GM11168 (cell line): ENCODE measurements around the gene MAP3K1.

ENCODE experiments used
- in situ Hi-C: fragments of 300-500 bp; cut with MboI; formaldehyde crosslinking; loops from one replicate; pipeline ENCODE4 v1.12.0; 2022; ENCODE audit warnings: low sequenced_read_pairs; ENCODE audit not compliant: unreplicated experiment

Gene MAP3K1

DNA sequence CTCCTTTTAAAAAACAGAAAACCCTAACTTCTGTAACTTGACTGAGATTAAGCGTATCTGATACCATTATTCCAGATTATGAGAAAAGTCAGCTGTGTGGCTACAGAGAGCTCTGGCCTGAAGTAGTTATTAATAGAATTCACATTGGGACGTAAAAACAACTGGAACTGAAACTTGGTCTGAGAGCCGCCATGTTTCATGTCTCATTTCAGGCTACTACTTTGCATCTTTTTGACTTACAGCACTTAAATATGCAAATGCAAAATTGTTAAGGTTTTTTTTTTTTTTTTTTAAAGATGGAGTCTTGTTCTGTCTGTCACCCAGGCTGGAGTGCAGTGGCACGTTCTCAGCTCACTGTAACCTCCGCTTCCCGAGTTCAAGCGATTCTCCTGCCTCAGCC is 25.2 kb downstream of the MAP3K1 start:
- in situ Hi-C loops = no loop called here

DNA sequence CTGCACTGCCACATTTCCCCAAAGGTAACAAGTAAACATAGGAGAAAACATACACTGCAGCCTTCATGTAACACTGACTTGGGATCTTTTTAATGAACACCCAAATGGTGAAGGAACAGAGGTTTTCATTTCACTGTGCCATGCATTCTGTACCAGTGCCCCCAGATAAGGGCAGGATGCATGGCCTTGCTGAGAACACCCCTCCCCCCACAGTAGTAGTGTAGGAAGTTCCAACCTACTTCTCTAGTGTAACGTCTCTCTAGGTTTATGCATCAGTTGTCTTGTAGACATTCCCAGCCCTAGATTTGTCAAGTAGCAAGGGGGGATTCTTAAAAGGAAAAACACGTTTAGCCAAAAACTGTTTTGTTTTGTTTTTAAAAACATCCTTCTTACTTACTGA is 29.9 kb downstream of the MAP3K1 start:
- in situ Hi-C loops = no loop called here

DNA sequence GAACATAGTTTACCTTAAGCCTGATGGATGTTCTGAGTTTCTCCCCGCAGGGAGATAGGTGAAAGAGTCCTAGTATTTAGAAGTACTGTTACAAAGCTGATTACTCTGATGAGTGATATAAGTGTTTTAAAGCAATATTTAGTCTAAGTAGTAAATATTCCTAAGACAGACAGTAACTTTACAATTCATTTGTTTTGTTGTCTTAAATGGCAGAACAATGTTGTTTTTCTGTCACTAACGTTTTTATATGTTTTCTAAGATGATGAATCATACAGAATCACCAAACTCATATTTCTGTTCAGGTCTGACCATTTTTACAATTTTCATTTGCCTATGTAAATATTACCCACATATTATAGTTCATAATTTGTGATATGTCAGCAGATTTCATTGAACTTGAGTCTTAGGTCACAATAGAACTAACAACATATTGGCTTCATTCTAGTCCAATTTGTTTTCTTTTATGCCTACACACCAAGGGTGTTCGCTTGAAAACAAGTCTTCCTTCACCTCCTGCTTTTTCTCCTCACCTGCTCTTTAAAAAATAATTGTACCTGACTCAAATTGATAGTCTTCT is 30.6 kb downstream of the MAP3K1 start:
- in situ Hi-C loops = no loop called here

DNA sequence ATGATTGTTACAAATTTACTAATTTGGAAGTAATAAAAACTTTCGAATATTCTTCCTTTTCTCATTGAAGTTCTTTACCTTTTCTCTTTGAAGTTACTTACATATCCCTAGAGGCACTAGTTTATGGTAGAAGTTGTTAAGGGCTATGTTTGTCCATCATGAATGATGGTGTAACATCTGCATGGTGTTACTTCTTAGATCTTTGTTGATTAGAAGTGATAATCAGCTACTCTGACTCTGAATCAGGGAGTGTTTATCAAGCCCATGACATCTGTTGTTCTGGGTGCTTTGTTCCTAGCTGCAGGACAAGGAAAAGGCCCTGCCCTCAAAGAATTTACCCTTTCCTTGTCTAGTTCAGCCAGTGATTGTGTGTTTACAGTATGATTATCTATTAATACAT is 32.9 kb downstream of the MAP3K1 start:
- in situ Hi-C loops = no loop called here

DNA sequence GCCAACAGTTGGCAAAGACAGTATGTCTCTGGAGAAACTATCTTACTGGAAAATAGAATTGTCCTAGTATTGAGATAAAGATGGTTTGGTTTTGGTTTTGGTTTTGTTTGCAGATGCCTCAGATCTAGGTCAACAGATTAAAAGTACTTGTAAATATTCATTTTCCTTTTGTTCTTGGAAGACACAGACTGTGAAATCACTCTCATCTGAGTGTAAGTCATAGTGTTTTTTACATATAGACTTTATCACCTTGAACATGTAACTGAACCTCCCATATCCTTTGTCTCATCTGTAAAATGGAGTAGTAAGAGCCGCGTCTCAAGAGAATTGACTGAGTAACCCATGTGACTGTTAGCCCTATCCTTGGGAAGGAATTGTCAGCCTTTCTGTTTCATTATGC is 34.3 kb downstream of the MAP3K1 start:
- in situ Hi-C loops = no loop called here

DNA sequence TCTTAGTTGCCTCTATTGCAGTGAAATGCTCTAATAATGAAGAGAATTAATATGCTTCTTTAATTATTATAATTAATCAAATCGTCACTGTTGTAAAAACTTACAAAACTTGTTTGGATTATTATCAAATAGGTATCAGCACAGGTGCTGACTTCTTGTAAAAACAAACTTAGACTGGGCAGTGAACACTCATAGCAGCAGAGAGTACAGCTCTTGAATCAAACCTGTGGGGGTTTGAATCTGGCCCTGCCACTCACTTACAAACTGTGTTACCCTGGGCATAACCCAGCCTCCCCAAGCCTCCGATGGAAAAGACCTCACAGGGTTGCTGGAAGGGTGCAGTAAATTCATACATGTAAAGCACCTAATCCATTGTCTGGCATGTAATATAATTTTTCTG is 35.1 kb downstream of the MAP3K1 start:
- in situ Hi-C loops = no loop called here

DNA sequence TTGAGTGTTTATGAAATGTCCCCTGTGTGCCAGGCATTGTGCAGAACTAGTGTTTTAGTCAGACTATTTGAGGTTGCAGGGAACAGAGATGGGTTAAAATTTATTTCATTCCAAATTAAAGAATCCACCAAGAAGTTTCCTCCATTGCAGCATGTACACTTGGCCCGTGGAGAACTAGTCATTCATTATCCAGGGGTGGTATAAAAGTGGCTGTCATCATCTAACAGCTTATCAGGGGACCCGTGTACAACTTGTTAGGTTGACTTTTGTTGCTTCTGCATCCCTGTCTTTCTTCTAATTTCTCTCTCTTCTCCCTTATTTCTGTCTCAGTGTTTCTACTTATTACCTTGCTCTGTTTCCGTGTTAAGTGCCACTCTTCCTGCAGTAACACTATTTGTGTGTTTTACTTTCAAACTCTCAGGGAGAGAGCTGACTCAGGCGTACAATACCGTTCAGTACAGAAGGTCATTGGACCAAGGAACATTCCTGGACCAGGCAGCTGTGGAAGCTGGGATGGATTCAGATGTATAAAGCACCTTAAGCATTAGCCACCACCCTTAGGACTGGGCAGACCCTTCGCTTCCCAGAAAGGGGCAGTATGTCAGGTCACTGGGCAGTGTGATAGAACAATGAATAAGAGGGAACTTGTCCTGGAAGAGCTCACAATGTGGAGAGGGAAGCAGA is 36.1 kb downstream of the MAP3K1 start:
- in situ Hi-C loops = no loop called here

DNA sequence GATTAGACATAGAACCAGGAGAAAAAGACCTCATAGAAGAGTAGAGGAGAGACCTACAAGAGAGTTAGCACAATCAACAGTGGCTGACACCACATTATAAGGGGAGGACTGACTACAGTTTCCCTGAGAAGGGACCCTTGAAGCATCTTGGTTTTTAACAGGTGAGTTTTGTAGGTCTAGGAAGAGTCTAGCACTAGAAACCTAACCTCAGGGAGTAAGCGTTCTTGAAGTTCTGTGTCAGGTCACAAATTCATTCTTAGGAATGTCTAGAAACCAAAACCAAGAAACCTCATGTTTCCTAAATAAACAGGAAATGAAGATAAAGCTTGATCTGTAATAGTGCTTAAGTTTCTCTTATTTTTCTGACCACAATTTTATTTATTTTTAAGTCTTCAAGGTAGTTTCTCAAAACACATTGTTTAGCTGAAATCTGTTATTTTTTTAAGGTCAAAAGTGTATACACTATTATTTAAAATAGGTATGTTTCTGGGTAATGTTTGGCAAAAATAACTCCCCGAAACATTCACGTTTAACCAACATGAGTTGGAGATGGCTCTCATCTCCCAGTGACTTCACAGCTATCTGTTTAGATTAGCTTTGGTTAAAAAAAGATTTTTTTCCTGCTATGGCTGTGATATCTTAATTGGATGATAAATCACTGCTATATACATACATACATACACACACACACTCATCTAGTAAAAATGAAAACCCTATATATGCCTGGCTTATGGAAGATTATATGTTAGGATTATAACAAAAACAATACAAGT is 37.1 kb downstream of the MAP3K1 start:
- in situ Hi-C loops = no loop called here

DNA sequence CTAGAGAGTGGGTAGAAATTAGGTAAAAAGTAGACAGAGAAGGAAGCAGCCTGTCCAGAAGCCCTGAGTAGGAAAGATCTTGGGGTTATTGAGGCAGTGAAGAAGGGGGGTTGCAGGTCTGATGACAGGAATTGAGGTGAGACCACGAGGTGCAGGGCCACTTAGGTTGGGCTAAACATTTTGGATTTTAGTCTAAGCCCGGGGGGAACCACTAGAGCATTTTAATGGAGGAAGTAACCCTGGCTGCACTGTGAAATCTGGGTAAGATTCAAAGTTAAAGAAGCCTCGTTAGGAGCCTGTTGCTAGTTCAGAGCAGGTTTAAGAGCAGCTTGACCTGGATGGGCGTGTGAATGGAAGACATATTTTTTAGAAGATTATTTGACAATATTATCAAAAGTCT is 38.3 kb downstream of the MAP3K1 start:
- in situ Hi-C loops = no loop called here

DNA sequence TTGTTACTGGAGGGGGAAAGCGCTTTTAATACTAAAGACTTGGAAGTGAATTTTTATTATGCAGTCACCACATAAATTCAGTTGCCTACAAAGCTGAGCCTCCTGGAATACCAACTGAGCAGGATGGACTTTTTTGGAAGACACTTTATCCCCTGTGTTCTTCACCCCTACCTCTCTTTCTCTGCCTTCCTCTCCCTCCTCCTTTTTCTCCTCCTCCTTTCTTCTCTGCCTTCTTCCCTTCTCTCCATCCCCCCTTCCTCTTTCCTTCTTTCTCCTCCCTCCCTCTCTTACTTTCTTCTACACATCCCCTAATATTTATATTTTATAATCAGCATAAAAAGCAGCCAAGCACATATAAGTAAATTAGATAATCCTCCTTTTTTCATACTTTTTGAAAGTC is 39.6 kb downstream of the MAP3K1 start:
- in situ Hi-C loops = no loop called here

DNA sequence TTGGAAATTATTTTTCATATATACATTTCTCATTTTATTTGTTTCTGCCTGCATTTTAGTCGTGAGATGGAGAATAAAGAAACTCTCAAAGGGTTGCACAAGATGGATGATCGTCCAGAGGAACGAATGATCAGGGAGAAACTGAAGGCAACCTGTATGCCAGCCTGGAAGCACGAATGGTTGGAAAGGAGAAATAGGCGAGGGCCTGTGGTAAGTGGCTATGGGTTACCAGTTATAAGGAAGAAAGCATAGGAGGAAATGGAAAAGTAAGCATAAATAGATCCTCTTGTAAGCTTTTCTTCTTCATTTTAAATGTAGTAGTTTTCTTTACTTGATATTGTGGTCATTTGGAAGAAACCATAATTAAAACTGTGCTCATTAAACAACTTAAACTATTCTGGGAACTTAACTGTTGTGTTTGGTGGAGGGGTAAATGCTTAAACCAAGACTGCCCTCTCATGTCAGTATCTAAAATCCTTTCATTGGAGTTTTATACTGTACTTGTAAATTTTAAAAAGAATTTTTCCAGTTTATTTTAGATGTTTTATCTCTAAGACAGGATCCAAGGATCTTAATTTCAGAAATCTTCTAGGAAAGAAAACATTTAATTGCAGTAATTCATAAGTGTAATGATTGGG is 41.3 kb downstream of the MAP3K1 start:
- in situ Hi-C loops = no loop called here

DNA sequence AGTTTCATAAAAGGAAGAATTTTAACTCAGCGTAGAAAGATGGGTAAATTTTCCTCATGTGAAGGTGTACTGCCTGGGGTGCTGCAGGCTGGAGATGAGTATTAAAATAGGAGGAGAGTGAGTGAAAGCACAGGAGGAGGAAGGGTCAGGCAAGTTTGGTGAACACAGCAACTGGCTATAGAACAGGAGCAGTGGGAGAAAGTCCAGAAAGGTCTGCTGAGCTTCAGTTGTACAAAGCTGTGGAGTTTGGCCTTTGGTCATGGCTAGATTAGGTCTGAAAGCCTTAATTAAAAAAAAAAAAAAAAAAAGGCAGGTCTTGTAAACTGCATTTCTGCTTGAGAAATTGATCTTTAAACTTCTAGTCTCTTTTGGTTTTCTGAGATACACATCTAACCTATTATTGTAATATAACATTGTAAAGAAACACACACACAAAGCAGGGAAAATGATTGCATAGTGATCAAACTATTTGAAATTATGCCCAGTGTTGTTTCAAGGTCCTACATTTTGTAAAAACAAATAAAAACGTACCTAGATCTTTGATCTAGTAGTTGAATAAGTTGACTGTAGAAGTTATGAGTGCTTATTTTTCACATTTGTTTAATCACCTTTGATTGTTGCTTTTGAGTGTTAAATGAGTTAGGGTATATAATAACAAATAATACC is 43.6 kb downstream of the MAP3K1 start:
- in situ Hi-C loops = no loop called here

DNA sequence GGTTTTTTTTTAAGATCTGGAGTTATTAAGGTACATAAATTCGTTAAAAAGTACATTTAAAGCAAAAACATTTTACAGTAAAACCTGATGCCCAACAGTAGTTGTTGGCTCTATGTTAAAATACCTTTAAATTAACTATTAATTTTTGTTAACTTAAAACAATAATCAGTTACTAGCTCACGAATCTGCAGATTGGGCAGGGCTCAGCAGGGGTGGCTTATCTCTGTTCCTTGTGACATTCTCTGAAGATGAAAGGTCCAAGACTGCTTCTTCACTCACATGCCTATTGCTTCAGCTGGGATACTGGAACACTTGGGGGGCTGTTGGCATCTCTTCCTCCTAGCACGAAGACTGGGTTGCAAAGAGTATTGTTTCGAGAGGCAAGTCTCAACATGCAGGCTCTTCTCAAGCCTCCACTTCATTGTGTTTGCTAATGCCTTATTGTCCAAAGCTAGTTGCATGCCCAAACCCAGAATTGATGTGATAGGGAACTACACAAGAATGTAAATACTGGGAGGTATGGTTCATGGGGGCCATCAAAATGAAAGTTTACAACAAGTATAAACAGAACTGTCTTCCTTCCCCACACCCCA is 46.6 kb downstream of the MAP3K1 start:
- in situ Hi-C loops = no loop called here

DNA sequence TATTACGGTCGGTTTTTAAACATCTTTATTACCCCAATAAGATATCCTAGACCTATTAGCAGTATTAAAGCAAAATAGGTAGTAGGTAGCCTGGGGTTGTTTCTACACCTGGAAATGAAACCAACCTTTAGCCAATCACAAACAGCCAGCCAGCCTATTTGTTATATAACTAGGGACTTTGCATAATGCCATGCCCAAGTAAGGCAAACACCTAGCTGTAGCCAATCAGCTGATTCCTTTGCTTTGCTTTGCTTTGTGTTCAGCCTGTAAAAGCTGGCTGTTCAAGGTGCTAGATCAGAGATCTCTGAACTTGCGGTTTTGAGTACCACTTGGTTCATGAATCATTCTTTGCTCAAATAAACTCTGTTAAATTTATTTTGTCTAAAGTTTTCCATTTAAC is 47.6 kb downstream of the MAP3K1 start:
- in situ Hi-C loops = no loop called here

DNA sequence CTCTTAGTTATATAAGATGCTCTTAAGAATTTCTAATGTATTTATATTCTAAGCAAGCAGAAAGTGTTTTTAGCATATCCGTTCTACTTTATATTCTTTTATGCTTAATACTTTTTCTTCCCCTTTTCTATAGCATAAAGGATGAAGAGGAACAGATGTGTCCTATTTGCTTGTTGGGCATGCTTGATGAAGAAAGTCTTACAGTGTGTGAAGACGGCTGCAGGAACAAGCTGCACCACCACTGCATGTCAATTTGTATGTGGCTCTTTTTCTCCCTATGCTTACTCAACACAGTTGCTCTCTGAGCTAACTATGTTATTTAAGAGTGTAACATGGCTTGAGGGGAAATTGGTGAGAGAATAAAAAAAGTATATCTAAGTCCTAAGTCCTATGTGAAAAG is 56.4 kb downstream of the MAP3K1 start:
- in situ Hi-C loops = no loop called here

DNA sequence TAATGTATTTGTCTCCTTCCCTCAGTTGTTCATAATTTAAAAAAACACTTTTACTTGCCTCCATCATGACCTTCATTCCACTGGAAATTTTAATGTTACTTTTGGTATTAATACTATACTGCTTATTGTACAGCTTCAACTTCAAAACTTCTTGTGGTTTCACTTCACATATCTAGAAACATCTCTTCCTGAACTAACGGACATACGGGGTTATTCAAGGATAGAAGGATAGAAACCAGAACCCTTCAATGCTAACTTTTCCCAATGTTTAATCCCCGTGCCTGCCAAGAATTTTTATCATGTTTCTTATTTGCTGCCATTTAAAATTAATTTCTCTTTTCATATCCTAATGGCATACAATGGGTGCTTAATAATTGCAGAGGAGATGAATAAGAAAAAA is 57.7 kb downstream of the MAP3K1 start:
- in situ Hi-C loops = no loop called here

DNA sequence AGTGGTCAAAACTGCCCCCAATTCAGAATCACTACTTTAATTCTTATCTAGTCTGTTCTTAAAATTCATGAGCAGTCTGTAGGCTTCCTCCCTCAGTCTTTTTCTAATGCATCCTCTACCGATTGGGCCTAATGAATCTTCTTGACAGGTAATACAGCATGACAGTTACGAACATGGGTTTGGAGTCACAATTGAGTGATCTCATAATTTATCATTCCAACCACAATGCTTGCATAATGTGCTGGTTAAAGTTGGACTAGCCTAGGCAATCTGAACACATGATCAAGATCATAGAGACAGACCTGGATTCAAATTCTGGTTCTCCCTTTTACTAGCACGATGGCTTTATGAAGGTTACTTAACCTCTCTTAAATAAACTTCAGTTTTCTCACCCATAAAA is 61.0 kb downstream of the MAP3K1 start:
- in situ Hi-C loops = no loop called here

DNA sequence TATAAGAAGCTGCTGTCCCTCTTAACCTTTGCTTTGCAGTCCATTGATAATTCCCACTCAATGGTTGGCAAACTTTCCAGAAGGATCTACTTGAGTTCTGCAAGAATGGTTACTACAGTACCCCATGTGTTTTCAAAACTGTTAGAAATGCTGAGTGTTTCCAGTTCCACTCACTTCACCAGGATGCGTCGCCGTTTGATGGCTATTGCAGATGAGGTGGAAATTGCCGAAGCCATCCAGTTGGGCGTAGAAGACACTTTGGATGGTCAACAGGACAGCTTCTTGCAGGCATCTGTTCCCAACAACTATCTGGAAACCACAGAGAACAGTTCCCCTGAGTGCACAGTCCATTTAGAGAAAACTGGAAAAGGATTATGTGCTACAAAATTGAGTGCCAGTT is 66.2 kb downstream of the MAP3K1 start:
- in situ Hi-C loops = no loop called here

DNA sequence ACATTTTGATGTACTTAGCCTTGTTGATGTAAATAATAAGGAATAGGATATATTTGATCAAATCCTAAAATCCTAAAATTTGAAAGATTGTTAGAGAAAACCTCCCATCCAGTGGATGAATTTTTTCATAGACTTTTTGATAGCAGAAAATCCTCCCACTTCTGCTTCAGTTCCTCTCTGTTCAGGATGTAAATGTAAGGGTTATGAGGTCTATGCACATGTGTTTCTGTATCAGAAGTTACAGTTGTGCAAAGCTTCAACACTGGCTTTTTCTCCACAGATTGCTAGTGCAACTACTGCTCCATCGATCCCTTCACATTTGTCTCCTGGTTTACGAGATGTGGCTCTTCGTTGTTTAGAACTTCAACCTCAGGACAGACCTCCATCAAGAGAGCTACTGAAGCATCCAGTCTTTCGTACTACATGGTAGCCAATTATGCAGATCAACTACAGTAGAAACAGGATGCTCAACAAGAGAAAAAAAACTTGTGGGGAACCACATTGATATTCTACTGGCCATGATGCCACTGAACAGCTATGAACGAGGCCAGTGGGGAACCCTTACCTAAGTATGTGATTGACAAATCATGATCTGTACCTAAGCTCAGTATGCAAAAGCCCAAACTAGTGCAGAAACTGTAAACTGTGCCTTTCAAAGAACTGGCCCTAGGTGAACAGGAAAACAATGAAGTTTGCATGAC is 78.1 kb downstream of the MAP3K1 start:
- in situ Hi-C loops = no loop called here

DNA sequence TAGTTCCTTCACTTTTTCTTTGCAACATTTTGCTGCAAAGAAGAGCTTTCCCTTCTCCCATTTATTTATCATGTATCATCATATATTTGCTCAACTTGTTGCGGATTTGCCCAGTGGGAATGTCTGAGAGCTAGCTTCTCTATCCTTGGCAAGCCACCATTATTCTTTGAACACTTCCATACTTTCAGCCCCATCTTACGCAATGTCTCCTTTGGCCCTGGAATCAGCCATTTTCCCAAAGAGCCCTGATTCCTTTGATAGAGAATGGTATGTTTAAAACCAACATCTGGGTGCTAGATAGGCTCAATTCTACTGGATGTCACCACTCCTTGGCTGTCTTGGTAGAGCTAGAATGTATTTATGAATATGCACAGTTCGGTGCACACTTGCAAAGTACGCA is 81.4 kb downstream of the MAP3K1 start:
- in situ Hi-C loops = no loop called here
